ENCODE results near the gene WDR55. TPM values are rescaled to one million over a fixed set of nuclear protein-coding genes. Genes with fewer than 3 reads are reported as not detected.

The WDR55 gene
- total RNA-seq, 1 donor from 2014 or later, result 40.8 TPM

GRCh38 chr5:140630292-140631035 lies 34.2 kb upstream of the WDR55 start:
- no peaks in the 10 kb centered on the region for H3K36me3 ChIP-seq (ENCODE audit: control insufficient read depth, insufficient read depth, low read length)
- DNase-seq (ENCODE audit: low read depth) (peak; percentile 35), FAIRE-seq (no peak)
- no peaks in the 10 kb centered on the region for H3K27me3 ChIP-seq (ENCODE audit: control insufficient read depth, insufficient read depth, low read length)
- no peak for TF ChIP-seq CTCF (IDR thresholded peaks at IDR 0.05; ENCODE audit: insufficient read depth, low read length, severe bottlenecking)
- no peak overlapping the region for H3K4me3 ChIP-seq (ENCODE audit: low read depth, low read length)

DNA sequence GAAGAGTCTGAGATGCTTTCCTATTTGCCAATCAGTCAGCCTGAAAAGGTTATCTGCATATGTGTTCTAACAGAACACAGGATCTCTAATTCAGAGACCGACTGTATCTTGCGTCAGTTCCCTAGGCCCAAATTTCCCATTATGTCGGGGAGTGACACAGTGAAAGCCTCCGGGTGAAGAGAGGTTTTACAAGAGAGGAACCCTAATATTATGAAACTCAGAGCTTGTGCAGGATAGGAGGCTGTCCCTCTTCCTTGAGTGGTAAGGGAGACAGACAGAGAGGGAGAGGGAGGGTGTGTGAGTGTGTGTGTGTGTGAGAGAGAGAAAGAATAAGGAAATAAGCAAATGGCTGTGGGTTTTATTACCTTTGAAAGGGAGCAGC lies 33.7 kb upstream of the WDR55 start:
- FAIRE-seq (no peak), DNase-seq (ENCODE audit: low read depth) (no peak)
- no peaks in the 10 kb centered on the region for H3K27me3 ChIP-seq (ENCODE audit: control insufficient read depth, insufficient read depth, low read length)
- H3K36me3 ChIP-seq (ENCODE audit: control insufficient read depth, insufficient read depth, low read length), result no peaks in the 10 kb centered on the region
- no peak overlapping the region for H3K4me3 ChIP-seq (ENCODE audit: low read depth, low read length)
- TF ChIP-seq CTCF (IDR thresholded peaks at IDR 0.05; ENCODE audit: insufficient read depth, low read length, severe bottlenecking), result no peak

DNA sequence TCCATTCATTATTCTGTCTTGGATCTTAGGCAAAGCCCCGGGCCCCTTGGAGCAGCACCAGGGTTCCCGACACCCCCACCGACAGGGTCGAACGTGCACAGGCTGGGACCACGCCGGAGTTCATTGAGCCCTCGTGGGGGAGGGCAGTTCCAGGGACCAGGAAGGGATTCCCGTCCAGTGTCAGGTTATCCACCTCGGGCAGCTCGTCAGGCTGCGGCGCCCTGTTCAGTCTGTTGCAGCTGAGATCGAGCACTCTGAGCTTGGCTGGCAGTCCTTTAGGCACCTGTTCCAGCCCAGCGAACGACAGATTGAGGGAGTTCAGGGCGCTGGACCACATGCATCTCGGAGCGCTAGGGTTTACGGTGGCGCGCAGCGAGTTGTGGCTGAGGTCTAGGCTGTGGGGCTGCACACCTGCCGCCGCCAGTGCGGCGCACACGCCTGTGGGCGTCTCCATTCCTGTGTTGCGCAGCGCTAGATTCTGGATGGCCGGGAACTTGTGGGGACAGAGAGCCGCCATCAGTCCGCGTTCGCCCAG lies 32.8 kb upstream of the WDR55 start:
- peak overlapping the region; percentile 23 for H3K4me3 ChIP-seq (ENCODE audit: low read depth, low read length)
- DNase-seq (ENCODE audit: low read depth) (no peak), FAIRE-seq (no peak)
- peak; percentile 3 for TF ChIP-seq CTCF (IDR thresholded peaks at IDR 0.05; ENCODE audit: insufficient read depth, low read length, severe bottlenecking)
- H3K36me3 ChIP-seq (ENCODE audit: control insufficient read depth, insufficient read depth, low read length), result no peaks in the 10 kb centered on the region
- no peaks in the 10 kb centered on the region for H3K27me3 ChIP-seq (ENCODE audit: control insufficient read depth, insufficient read depth, low read length)

DNA sequence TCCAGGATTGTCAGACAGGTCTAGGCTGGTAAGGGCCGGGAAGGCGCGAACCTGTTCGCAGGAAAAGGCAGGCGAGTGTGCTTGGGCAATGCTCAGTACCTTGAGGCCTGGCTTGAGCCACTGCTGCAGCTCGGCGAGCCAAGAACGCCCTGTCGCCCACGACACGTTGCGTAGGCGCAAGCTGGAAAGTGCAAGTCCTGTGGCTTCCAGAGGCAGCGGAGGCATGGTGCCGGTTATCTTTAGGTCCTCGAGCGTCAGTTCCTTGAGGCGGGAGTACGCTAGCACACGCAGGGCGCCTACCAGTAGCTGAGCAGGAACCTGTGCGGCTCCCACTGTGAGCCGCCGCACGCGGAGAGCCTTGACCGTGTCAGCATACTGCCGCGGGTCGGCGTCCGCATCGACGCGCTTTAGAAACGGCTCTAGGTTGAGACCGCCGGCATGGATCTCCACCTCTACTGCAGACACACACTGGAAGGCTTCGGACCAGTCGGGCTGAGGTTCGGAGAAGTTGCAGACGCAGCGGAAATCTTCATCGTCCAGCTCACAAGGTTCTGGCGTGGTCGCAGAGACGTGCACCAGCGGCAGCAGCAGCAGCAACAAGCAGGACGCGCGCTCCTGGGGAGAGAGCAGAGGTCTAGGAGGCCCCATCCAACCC lies 32.2 kb upstream of the WDR55 start:
- Histone ChIP-seq H3K27me3 (ENCODE audit: control insufficient read depth, insufficient read depth, low read length) (no peaks in the 10 kb centered on the region), H3K36me3 (ENCODE audit: control insufficient read depth, insufficient read depth, low read length) (no peaks in the 10 kb centered on the region), H3K4me3 (ENCODE audit: low read depth, low read length) (peak overlapping the region; percentile 23)
- FAIRE-seq, result no peak
- peak; percentile 79 for DNase-seq (ENCODE audit: low read depth)
- TF ChIP-seq CTCF (IDR thresholded peaks at IDR 0.05; ENCODE audit: insufficient read depth, low read length, severe bottlenecking), result no peak

DNA sequence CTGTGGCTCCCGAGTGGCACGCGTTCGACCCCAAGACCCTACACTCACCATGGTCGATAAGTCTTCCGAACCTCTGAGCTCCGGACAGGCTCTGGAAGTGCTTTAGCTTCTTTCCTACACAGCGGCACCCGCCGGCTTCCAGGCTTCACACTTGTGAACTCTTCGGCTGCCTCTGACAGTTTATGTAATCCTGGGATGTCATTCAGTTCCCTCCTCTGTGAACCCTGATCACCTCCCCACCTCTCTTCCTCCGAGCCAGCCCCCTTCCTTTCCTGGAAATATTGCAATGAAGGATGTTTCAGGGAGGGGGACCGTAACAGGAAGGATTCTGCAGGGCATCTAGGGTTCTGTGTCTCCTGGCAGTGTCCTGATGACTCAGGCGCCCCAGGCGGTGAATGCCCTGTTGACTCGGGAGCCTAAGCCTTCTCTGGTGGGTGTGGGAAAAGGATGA lies 31.7 kb upstream of the WDR55 start, which contains the start of gene CD14:
Gene CD14, minus strand, starts transcription at position 155 of the 451 bp plus-strand sequence. Its CDS starts 104 bp downstream, at position 51.
- TF ChIP-seq CTCF (IDR thresholded peaks at IDR 0.05; ENCODE audit: insufficient read depth, low read length, severe bottlenecking), result no peak
- no peaks in the 10 kb centered on the region for H3K36me3 ChIP-seq (ENCODE audit: control insufficient read depth, insufficient read depth, low read length)
- H3K4me3 ChIP-seq (ENCODE audit: low read depth, low read length), result peak within 1 kb of the TSS; percentile 23
- no peak for FAIRE-seq
- peak; percentile 61 for DNase-seq (ENCODE audit: low read depth)
- H3K27me3 ChIP-seq (ENCODE audit: control insufficient read depth, insufficient read depth, low read length), result no peaks in the 10 kb centered on the region

All from bronchial epithelial cell (primary cell).